IPS-18c (cell line): Measurements from ENCODE around the gene LASP1.
A peak's percentile ranks its signal among the peaks of the same experiment; 100 is the strongest.
"Not testable (repeated sequence)": the region's sequence is repeated elsewhere in the genome, so short reads cannot be mapped to it uniquely, and the experiment has no call there.

ENCODE experiments used
- H3K4me3 ChIP-seq: 2 replicates; pipeline ENCODE4 v1.7.0; 2013; ENCODE audit warnings: low read depth, mild to moderate bottlenecking, low read length, moderate library complexity; ENCODE audit not compliant: insufficient read depth
- H3K9me3 ChIP-seq: one replicate; pipeline ENCODE4 v1.6.1; 2013; ENCODE audit warnings: mild to moderate bottlenecking, low read length, moderate library complexity; ENCODE audit not compliant: control insufficient read depth, insufficient read depth

The LASP1 gene

GRCh38 chr17:38869526-38870258 is at the start of gene LASP1:
LASP1 (plus strand) TSS chr17:38870058; CDS start chr17:38870190, 132 bp downstream.
- Histone ChIP-seq H3K9me3 (no peaks in the 10 kb centered on the region), H3K4me3 (peak within 1 kb of the TSS; percentile 99)

- Histone ChIP-seq H3K4me3 (peak within 1 kb of the TSS; percentile 62), H3K9me3 (no peaks in the 10 kb centered on the region)
Measured at GRCh38 chr17:38824899-38825761, 44.7 kb upstream of the LASP1 start, which contains the start of gene CWC25. CWC25 (minus strand) TSS chr17:38825321; CDS start chr17:38825183, 138 bp downstream.

- peak overlapping the region; percentile 62 for H3K4me3 ChIP-seq
- H3K9me3 ChIP-seq, result no peaks in the 10 kb centered on the region
Measured at GRCh38 chr17:38825762-38826247, 44.1 kb upstream of the LASP1 start.

- Histone ChIP-seq H3K4me3 (no peak overlapping the region), H3K9me3 (no peaks in the 10 kb centered on the region)
Measured at GRCh38 chr17:38844261-38844757, 25.5 kb upstream of the LASP1 start.

DNA sequence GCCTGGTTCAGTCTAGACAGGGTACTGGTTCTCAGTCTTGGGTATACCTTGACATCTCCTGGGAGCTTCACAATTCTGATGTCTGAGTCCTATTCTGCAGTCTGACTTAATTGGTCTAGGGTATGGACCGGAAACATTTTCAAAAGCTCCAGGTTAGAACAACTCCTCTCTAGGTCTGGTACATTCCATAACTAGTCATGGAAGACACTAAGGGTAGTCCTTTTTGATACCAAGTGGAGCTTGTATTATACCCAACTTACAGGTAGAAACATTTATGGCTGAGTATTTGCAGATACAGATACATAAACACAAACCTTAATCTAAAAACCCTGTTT is 21.3 kb upstream of the LASP1 start:
- H3K4me3 ChIP-seq, result no peak overlapping the region
- H3K9me3 ChIP-seq, result peaks cover 2% of the 10 kb centered on the region

DNA sequence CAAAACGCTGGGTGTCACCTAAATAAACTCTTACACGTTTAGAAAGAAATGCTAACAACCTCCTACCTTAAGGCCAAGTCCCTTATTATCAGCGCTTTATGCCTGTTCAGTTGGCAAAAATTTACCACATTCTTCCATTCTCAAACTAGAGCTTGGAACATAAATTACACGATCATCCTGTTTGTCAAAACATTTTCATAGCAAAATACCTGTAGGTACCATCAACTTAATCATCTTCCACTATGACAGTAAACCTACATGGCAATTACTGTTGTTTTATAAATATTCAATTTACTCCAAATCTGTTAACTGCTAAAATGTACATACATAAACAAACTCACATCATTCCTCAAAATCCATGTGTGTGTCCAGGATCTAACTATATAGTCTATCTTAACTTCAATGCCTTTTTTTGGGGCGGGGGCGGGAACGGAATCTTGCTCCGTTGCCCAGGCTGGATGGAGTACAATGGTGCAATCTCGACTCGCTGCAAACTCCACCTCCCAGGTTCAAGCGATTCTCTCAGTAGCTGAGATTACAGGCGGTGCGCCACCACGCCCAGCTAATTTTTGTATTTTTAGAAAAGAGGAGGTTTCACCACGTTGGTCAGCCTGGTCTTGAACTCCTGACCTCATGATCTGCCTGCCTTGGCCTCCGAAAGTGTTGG is 20.8 kb upstream of the LASP1 start:
- Histone ChIP-seq H3K9me3 (peaks cover 2% of the 10 kb centered on the region), H3K4me3 (no peak overlapping the region)

DNA sequence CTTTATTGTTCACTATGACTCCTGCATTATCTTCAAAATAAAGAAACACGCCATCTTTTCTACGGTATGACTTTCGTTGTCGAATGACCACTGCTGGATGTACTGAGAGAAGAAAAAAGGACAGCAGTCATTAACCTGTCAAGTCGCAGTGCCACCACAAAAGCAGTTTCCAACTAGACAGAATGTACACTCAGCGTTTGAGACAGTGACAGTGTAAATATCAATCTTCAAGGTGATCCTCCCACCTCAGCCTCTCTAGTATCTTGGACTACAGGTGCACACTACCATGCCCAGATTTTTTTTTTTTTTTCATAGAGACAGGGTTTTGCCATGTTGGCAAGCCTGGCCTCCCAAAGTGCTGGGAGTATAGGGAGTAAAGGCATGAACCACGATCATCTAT is 19.5 kb upstream of the LASP1 start:
- Histone ChIP-seq H3K9me3 (peaks cover 2% of the 10 kb centered on the region), H3K4me3 (no peak overlapping the region)

GRCh38 chr17:38851434-38851833 is 18.4 kb upstream of the LASP1 start:
- Histone ChIP-seq H3K4me3 (peak overlapping the region; percentile 75), H3K9me3 (peaks cover 2% of the 10 kb centered on the region)

DNA sequence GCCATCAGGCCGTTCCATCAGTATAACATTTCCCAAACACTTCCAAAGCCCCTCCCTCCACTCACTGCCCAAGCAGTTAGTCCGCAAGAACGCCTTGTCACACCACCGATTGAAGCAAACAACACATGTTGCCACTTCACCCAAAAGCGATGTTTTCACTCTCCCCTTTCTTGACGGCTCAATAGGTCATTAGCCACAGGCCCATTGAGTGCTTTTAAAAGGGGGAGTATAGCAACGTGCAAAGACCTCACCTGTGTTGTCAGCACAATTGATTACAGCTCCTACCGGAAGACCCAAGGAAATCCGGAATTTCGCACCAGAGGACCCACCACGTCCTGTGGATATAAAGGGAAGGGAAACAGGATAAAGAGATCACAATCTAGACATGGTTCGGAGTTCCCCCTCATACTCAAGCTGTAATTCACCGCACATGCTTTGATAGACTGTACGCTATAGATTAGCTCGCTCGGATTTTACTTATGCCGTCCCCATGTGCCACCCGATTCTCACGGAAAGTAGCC is 17.0 kb upstream of the LASP1 start:
- H3K4me3 ChIP-seq, result peak overlapping the region; percentile 75
- peaks cover 2% of the 10 kb centered on the region for H3K9me3 ChIP-seq

GRCh38 chr17:38853292-38854219 is 16.3 kb upstream of the LASP1 start, which contains the start of gene RPL23:
RPL23 (minus strand) TSS chr17:38853721; CDS start chr17:38853710, 11 bp downstream.
- H3K9me3 ChIP-seq, result peaks cover 2% of the 10 kb centered on the region
- H3K4me3 ChIP-seq, result peak within 1 kb of the TSS; percentile 75

- H3K9me3 ChIP-seq, H3K4me3 ChIP-seq: not testable (repeated sequence)
Measured at GRCh38 chr17:38855101-38855714, 14.7 kb upstream of the LASP1 start.

GRCh38 chr17:38857271-38857670 is 12.6 kb upstream of the LASP1 start:
- Histone ChIP-seq H3K9me3 (no peaks in the 10 kb centered on the region), H3K4me3 (no peak overlapping the region)

DNA sequence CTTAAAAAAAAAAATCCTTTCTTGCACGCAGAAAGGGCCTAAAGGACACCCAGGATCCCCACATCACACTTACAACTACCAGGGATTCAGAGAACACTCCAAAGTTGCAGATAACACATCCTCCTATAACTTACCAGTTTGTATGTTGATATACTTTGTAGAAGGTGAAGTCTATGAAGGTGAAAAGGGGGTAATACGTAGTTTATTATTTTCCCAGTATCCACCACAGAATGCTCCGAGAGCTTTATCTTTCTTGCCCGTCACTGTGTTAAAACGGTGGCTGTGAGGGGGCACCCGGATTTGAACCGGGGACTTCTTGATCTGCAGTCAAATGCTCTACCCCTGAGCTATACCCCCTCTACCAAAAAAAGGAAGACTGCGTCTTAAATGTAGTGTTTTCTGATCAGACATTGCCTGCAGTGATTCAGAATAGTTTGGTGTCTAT is 8.4 kb upstream of the LASP1 start:
- Histone ChIP-seq H3K9me3 (no peaks in the 10 kb centered on the region), H3K4me3 (no peak overlapping the region)

DNA sequence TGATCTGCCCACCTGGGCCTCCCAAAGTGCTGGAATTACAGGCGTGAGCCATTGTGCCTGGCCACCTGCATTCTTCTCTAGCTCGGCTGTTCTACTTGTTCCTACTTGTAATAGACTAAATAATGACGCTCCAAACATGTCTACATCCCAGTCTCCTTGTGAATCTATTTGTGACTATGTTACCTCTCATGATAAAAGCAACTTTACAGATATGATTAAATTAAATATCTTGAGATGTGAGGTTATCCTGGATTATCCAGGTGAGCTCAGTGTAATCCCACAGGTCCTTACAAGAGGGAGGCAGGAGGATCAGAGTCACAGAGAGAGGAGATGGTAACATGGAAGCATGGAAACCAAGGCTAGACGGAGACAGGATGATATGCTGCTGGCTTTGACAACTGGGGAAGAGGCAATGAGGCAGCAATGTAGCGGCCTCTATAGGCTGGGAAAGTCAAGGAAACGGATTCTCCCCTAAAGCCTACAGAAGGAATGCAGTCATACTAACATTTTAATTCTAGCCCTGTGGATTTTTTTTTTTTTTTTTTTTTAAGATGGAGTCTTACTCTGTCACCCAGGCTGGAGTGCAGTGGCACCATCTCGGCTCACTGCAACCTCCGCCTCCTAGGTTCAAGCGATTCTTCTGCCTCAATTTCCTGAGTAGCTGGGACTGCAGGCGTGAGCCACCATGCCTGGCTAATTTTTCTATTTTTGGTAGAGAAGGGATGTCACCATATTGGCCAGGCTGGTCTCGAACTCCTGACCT is 5.0 kb upstream of the LASP1 start:
- H3K9me3 ChIP-seq, result no peaks in the 10 kb centered on the region
- no peak overlapping the region for H3K4me3 ChIP-seq
